Measurements from ENCODE around the gene KAT6B.

KAT6B gene

GRCh38 chr10:74967911-74968666, 141.7 kb downstream of the KAT6B start (continued):
- peak; percentile 52 for TF ChIP-seq ZXDB (tag by site-specific recombination; IDR thresholded peaks at IDR 0.05)
- 0 out of 2 replicates have a peak, but pooled peaks have one; percentile 33 for TF ChIP-seq ZNF513 (tag by site-specific recombination; IDR thresholded peaks at IDR 0.05)
- TF ChIP-seq ZNF350 (tag by site-specific recombination; IDR thresholded peaks at IDR 0.05), result no peak
- no peak for TF ChIP-seq SETDB1 (IDR thresholded peaks at IDR 0.05; ENCODE audit: insufficient read length, low read length)
- peak; percentile 75 for TF ChIP-seq IKZF3 (tag by site-specific recombination; IDR thresholded peaks at IDR 0.05)
- TF ChIP-seq ZNF76 (tag by site-specific recombination; IDR thresholded peaks at IDR 0.05; ENCODE audit: borderline replicate concordance, low read depth), result no peak
- TF ChIP-seq OSR2 (tag by site-specific recombination; IDR thresholded peaks at IDR 0.05), result peak; percentile 57; the same call in 1 of the 2 replicates
- peak; percentile 54 for TF ChIP-seq KLF1 (tag by site-specific recombination; IDR thresholded peaks at IDR 0.05)
- TF ChIP-seq ZNF639 (tag by site-specific recombination; IDR thresholded peaks at IDR 0.05), result no peak
- TF ChIP-seq ZNF404 (tag by site-specific recombination; IDR thresholded peaks at IDR 0.05), result no peak
- TF ChIP-seq ZNF596 (tag by site-specific recombination; IDR thresholded peaks at IDR 0.05), result peak; percentile 38; the same call in 1 of the 2 replicates
- TF ChIP-seq SCRT1 (tag by site-specific recombination; IDR thresholded peaks at IDR 0.05; ENCODE audit: borderline replicate concordance), result peak; percentile 90
- TF ChIP-seq ZBTB11 (tag by site-specific recombination; conservative IDR thresholded peaks at IDR 0.05; ENCODE audit: low read depth), result 0 out of 2 replicates have a peak, but pooled peaks have one; percentile 23

- TF ChIP-seq GLI4 (tag by site-specific recombination; IDR thresholded peaks at IDR 0.05) (no peak), ZNF830 (tag by site-specific recombination; IDR thresholded peaks at IDR 0.05; ENCODE audit: low read depth) (0 out of 2 replicates have a peak, but pooled peaks have one; percentile 1), GLI2 (tag by site-specific recombination; IDR thresholded peaks at IDR 0.05; ENCODE audit: borderline replicate concordance, low read depth) (0 out of 2 replicates have a peak, but pooled peaks have one; percentile 4), ZBTB17 (tag by site-specific recombination; IDR thresholded peaks at IDR 0.05) (peak; percentile 42; the same call in 1 of the 2 replicates), SP7 (tag by site-specific recombination; IDR thresholded peaks at IDR 0.05) (0 out of 2 replicates have a peak, but pooled peaks have one; percentile 7)
- TF ChIP-seq, protein P1, sequence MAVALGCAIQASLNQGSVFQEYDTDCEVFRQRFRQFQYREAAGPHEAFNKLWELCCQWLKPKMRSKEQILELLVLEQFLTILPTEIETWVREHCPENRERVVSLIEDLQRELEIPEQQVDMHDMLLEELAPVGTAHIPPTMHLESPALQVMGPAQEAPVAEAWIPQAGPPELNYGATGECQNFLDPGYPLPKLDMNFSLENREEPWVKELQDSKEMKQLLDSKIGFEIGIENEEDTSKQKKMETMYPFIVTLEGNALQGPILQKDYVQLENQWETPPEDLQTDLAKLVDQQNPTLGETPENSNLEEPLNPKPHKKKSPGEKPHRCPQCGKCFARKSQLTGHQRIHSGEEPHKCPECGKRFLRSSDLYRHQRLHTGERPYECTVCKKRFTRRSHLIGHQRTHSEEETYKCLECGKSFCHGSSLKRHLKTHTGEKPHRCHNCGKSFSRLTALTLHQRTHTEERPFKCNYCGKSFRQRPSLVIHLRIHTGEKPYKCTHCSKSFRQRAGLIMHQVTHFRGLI (tag by site-specific recombination; IDR thresholded peaks at IDR 0.05), result no peak
- ChIA-PET CTCF (interaction anchor here (0.5 to 0.6 kb wide), 3 partner anchors 33 to 1029 kb away, joined by 3 to 4 read pairs (median 4); no protein-coding TSS in a partner anchor), POLR2A (interaction anchor here (0.6 to 0.9 kb wide), 2 partner anchors 34 to 143 kb away, joined by 3 to 5 read pairs; no protein-coding TSS in a partner anchor)
- H3K27ac ChIP-seq (ENCODE audit: extremely low read depth, low read depth, low read length), result peak overlapping the region; percentile 92
- peak overlapping the region; percentile 1; the same call in 1 of the 2 replicates for H3K4me3 ChIP-seq (ENCODE audit: low read depth, low read length)
- peaks cover 10% of the 10 kb centered on the region for H3K4me1 ChIP-seq (ENCODE audit: control insufficient read depth, insufficient read depth, low read length)
- no peaks in the 10 kb centered on the region for H3K36me3 ChIP-seq (ENCODE audit: control insufficient read depth in 2 of 2, insufficient read depth in 1 of 2, low read length in 2 of 2)
- no peaks in the 10 kb centered on the region for H3K9me3 ChIP-seq (ENCODE audit: control insufficient read depth, insufficient read depth, low read depth, low read length)
These were observed 142.3 kb downstream of the KAT6B start for GRCh38 chr10:74968667-74969061.

Data from HEK293 (cell line).